AG09309 (cell line): ENCODE measurements around the gene KSR1.

Source experiments
- DNase-seq: peaks from one replicate; pipeline ENCODE4 v3.0.0-alpha.2; 2010; ENCODE audit warnings: low read depth
- H3K4me3 ChIP-seq: 2 replicates; pipeline ENCODE4 v1.5.1; 2011; ENCODE audit warnings: mild to moderate bottlenecking, low read depth, low read length, moderate library complexity; ENCODE audit not compliant: control insufficient read depth
- CTCF ChIP-seq: IDR thresholded peaks from 2 replicates; pipeline ENCODE4 v1.5.1; 2011; ENCODE audit warnings: mild to moderate bottlenecking, low read depth, low read length, inconsistent platforms; ENCODE audit not compliant: insufficient read depth, control insufficient read depth; ENCODE audit errors: missing control alignments

KSR1 gene

GRCh38 chr17:27581016-27581415 is 124.8 kb downstream of the KSR1 start:
- no peak for TF ChIP-seq CTCF
- no peak for DNase-seq
- no peak overlapping the region for H3K4me3 ChIP-seq

- no peak overlapping the region for H3K4me3 ChIP-seq
- no peak for DNase-seq
- TF ChIP-seq CTCF: no peak
Measured at GRCh38 chr17:27582696-27583095, 126.4 kb downstream of the KSR1 start.

- no peak for TF ChIP-seq CTCF
- DNase-seq: no peak
- H3K4me3 ChIP-seq: no peak overlapping the region
Measured at GRCh38 chr17:27585153-27585681, 129.0 kb downstream of the KSR1 start.

- no peak for DNase-seq
- TF ChIP-seq CTCF: no peak
- no peak overlapping the region for H3K4me3 ChIP-seq
Measured at GRCh38 chr17:27585792-27586191, 129.5 kb downstream of the KSR1 start.

- no peak overlapping the region; the same call in 1 of the 2 replicates for H3K4me3 ChIP-seq
- peak; percentile 51 for DNase-seq
- TF ChIP-seq CTCF: no peak
Measured at GRCh38 chr17:27586203-27586721, 130.0 kb downstream of the KSR1 start.

- no peak for TF ChIP-seq CTCF
Measured at GRCh38 chr17:27588354-27588753, 132.1 kb downstream of the KSR1 start.

More at GRCh38 chr17:27588354-27588753, 132.1 kb downstream of the KSR1 start:
- no peak for DNase-seq
- H3K4me3 ChIP-seq: no peak overlapping the region
